Measurements from ENCODE around the gene CPA1. TPM values are rescaled to one million over a fixed set of nuclear protein-coding genes. Genes with fewer than 3 reads are reported as not detected.

The CPA1 gene
- not detected for total RNA-seq

DNA sequence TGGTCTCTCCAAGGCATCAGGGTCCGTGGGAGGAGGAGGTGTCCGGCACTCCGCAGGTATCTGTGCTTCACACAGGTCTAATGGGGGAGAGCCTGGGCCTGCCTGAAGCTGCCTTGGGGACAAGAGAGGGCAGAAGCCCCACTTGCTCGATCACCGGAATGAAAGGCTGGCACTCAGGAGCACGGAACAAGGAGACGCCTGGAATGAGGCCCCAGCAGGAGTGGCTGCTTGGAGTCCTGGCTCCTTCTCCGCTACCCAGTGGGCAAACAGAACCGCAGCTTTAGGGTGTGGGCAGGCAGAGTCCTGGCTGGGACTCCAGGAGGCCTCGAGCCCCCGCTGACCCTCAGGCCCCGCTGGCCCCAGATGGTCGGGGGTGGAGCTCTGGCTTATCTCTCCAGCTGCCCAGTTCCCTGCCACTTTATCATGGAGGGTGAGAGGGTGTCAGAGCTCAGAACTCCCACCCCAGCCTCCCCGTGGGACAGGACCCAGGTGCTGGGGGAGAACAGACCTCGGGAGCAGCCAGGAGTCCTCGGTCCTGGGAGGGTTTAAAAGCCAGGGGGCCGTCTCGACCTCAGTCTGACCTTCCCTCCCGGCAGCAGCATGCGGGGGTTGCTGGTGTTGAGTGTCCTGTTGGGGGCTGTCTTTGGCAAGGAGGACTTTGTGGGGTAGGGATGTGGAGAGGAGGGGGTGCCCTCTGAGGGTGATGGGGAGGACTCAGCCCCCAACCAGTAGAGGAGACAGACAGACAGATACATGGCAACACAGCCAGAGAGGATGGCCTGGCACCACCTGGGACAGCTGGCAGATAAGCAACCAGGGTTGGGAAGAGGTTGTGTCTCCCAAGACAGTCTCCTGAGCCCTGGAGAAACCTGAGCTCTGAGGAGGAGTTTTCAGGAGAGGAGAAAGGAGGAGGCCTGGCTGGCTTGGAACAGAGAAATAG is at the start of gene CPA1:
TSS of gene CPA1 (plus strand) at position 574 of the 940 bp plus-strand sequence. CDS start at position 601, 27 bp downstream.
- Mint-ChIP-seq H3K4me1 (ENCODE audit: low read depth) (no peaks in the 10 kb centered on the region), H3K4me3 (no peak within 1 kb of the TSS), H3K9me3 (peaks cover 2 to 3% of the 10 kb centered on the region in 2 donors), H3K27me3 (ENCODE audit: low read depth) (no peaks in the 10 kb centered on the region), H3K36me3 (ENCODE audit: insufficient read depth in 2 of 2) (peaks cover 4 to 6% of the 10 kb centered on the region in 2 donors), H3K27ac (no peak within 1 kb of the TSS)
- ATAC-seq (replicated peaks in 1 of 2) (no peak), DNase-seq (no peak)

DNA sequence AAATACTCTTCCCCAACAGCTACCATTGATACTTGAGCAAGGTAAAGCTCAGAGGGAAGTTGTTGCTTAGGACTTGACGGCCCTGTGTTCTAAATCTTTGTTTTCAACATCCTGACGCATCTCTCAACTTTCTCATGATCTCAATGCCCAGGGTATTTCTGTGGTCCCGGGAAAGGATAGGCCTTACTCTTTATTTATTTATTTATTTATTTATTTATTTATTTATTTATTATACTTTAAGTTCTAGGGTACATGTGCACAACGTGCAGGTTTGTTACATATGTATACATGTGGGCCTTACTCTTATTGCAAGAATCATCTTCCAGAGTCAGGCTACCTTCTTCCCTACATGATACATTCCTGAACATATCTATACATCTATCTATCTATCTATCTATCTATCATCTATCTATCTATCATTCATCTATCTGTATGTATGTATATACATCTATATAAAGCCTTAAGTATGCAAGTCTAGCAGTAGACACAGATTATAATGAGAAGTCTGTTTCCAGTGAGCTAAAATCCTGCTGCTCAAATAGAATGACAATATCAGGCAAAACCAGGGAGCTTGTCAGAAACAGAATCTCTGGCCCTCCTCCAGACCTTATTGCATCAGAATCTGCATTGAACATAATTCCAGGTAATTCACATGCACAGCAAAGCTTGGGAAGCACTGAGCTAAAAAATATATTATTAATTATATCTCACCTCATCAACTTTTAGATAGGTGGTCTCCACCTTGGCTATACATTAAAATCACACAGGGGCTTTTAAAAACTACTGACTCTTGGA is 47.8 kb upstream of the CPA1 start:
- no peaks in the 10 kb centered on the region for H3K9me3 Mint-ChIP-seq
- no peaks in the 10 kb centered on the region for H3K4me1 Mint-ChIP-seq (ENCODE audit: low read depth)
- no peak overlapping the region for H3K4me3 Mint-ChIP-seq
- H3K36me3 Mint-ChIP-seq (ENCODE audit: insufficient read depth in 2 of 2) = no peaks in the 10 kb centered on the region
- DNase-seq (no peak), ATAC-seq (replicated peaks in 1 of 2) (no peak)
- H3K27ac Mint-ChIP-seq = no peak overlapping the region
- H3K27me3 Mint-ChIP-seq (ENCODE audit: low read depth) = no peaks in the 10 kb centered on the region

DNA sequence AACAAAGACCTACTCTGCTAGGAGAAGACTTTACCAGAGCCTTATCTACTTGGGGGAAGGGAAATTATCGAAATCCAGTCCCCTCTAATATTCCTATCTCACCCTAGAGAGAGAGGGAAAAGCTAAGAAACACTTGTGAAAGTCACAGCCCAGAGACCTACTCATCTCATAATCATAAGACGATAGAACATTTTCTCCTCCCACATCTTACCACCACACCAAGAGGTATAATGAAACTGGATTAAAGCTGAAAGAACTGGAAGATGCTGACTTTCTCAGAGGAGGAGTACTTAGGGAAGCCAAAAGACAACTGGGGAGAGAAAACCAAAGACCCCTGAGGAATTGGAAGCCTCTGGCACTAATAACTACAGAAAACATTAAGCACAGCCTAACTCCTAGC is 46.5 kb upstream of the CPA1 start:
- no peak overlapping the region for H3K27ac Mint-ChIP-seq
- ATAC-seq (replicated peaks in 1 of 2) (no peak), DNase-seq (no peak)
- no peaks in the 10 kb centered on the region for H3K27me3 Mint-ChIP-seq (ENCODE audit: low read depth)
- no peaks in the 10 kb centered on the region for H3K4me1 Mint-ChIP-seq (ENCODE audit: low read depth)
- no peaks in the 10 kb centered on the region for H3K36me3 Mint-ChIP-seq (ENCODE audit: insufficient read depth in 2 of 2)
- no peak overlapping the region for H3K4me3 Mint-ChIP-seq
- H3K9me3 Mint-ChIP-seq = no peaks in the 10 kb centered on the region

DNA sequence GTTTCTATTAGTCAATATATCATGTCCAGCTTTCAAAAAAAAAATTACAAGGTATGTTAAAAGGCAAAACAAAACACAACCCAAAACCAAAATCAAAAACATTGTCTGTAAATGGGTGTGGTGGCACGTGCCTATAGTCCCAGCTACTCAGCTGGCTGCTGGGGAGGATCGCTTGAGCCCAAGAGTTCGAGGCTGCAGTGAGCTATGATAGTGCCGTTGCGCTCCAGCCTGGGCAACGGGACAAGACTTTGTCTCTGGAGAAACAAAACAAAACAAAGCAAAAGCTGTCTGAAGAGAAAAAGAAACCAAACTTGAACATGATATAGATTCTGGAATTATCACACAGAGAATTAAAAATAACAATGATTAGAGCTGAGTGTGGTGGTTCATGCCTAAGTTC is 46.0 kb upstream of the CPA1 start:
- ATAC-seq (replicated peaks in 1 of 2) = no peak
- Mint-ChIP-seq H3K4me3 (no peak overlapping the region), H3K27ac (no peak overlapping the region), H3K27me3 (ENCODE audit: low read depth) (no peaks in the 10 kb centered on the region), H3K36me3 (ENCODE audit: insufficient read depth in 2 of 2) (no peaks in the 10 kb centered on the region), H3K9me3 (no peaks in the 10 kb centered on the region), H3K4me1 (ENCODE audit: low read depth) (no peaks in the 10 kb centered on the region)
- DNase-seq = no peak

DNA sequence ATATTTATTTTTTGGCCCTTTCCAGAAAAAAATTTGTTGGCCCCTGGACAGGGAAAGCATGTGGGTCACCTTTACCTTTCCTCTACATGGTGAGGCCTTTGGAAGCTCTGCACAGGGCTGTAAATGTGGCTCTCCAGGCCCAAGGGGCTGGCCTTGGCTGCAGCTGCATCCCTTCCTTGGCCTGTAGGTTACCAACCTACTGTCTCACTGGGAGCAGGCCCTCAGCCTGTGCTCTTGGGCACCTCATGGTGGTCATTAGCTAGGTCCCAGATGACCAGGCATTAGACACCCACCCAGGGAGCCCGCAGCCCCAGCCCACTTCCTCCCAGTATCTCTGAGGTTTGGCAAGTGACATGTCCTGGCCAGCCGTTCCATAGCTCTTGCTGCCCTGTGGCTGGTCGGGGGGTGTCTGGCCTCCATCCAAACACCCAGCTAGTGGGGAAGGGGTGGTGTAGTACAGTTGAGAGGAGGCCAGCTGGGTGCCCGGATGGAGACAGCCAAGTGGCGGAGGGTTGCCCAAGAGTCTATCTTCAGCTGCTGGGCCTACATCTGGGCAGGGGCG is 42.8 kb upstream of the CPA1 start:
- H3K4me3 Mint-ChIP-seq = no peak overlapping the region
- no peaks in the 10 kb centered on the region for H3K4me1 Mint-ChIP-seq (ENCODE audit: low read depth)
- DNase-seq (no peak), ATAC-seq (replicated peaks in 1 of 2) (no peak)
- no peaks in the 10 kb centered on the region for H3K9me3 Mint-ChIP-seq
- no peaks in the 10 kb centered on the region for H3K36me3 Mint-ChIP-seq (ENCODE audit: insufficient read depth in 2 of 2)
- no peak overlapping the region for H3K27ac Mint-ChIP-seq
- no peaks in the 10 kb centered on the region for H3K27me3 Mint-ChIP-seq (ENCODE audit: low read depth)

DNA sequence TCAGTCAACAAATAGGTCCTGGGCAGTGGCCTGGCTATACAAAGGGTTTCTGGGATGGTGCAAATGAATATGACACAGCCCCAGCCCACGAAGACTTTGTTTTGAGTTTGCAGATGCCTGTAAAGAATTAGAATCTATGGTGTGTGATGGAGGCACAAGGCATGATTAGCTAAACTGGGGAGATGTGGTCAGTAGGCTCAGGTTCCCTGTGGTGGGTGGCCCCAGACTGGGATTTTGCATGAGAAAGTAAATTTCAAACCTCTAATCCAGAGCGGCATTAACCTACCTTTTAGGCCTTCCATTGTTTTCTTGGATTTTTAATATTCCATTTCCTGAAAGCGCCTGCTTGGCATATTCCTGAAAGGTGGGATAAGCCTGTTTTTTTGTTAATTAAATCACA is 42.1 kb upstream of the CPA1 start:
- Mint-ChIP-seq H3K27me3 (ENCODE audit: low read depth) (no peaks in the 10 kb centered on the region), H3K4me3 (no peak overlapping the region), H3K36me3 (ENCODE audit: insufficient read depth in 2 of 2) (no peaks in the 10 kb centered on the region), H3K4me1 (ENCODE audit: low read depth) (no peaks in the 10 kb centered on the region), H3K27ac (no peak overlapping the region), H3K9me3 (no peaks in the 10 kb centered on the region)
- DNase-seq (no peak), ATAC-seq (replicated peaks in 1 of 2) (no peak)

DNA sequence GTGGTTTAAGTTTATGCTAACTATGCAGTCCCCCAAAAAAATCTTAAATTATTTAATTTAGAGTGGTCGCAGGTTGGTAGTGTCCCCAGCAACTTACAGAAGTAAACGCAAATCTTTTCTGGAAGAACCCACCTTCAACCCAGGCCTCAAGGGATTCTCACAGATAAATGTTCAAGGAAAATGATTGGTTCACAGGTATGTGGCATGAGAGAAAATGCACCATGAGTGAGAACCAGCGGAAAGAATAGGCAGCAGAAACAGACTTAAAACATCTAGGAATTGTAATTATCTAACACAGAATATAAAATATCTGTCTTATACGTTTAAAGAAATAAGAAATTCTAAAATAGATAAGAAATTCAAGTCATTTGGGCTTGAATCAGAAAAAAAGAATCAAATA is 38.4 kb upstream of the CPA1 start:
- H3K36me3 Mint-ChIP-seq (ENCODE audit: insufficient read depth in 2 of 2) = no peaks in the 10 kb centered on the region
- no peak for ATAC-seq (replicated peaks in 1 of 2)
- H3K9me3 Mint-ChIP-seq = no peaks in the 10 kb centered on the region
- H3K27me3 Mint-ChIP-seq (ENCODE audit: low read depth) = no peaks in the 10 kb centered on the region
- no peak overlapping the region for H3K27ac Mint-ChIP-seq
- DNase-seq = no peak
- no peaks in the 10 kb centered on the region for H3K4me1 Mint-ChIP-seq (ENCODE audit: low read depth)
- H3K4me3 Mint-ChIP-seq = no peak overlapping the region

DNA sequence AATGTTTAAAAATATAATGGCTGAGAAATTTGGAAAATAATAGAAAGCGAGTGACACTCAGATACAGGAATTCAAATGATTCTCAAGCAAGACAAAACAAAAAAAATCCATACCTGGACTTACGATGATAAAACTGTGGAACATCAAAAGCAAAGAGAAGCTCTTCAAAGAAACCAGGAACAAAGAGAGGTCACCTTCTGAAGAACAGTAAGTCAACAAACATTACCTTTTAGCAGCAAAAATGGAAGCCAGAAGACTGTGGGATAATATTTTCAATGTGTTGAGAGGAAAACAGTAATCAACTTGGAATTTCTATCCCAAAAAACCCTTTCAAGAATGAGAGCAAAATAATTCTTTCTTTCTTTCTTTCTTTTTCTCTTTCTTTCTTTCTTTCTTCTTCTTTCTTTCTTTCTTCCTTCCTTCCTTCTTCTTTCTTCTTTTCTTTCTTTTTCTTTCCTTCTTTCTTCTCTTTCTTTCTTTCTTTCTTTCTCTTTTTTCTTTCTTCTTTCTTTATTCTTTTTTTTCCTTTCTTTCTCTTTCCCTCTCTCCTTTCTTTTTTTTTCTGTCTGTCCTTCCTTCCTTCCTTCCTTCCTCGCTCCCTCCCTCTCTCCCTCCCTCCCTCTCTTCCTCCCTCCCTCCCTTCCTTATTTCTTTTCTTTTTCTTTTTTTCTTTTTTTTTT is 37.5 kb upstream of the CPA1 start:
- DNase-seq (no peak), ATAC-seq (replicated peaks in 1 of 2) (no peak)
- Mint-ChIP-seq H3K4me1 (ENCODE audit: low read depth) (no peaks in the 10 kb centered on the region), H3K9me3 (no peaks in the 10 kb centered on the region), H3K4me3 (no peak overlapping the region), H3K36me3 (ENCODE audit: insufficient read depth in 2 of 2) (no peaks in the 10 kb centered on the region), H3K27ac (no peak overlapping the region), H3K27me3 (ENCODE audit: low read depth) (no peaks in the 10 kb centered on the region)

DNA sequence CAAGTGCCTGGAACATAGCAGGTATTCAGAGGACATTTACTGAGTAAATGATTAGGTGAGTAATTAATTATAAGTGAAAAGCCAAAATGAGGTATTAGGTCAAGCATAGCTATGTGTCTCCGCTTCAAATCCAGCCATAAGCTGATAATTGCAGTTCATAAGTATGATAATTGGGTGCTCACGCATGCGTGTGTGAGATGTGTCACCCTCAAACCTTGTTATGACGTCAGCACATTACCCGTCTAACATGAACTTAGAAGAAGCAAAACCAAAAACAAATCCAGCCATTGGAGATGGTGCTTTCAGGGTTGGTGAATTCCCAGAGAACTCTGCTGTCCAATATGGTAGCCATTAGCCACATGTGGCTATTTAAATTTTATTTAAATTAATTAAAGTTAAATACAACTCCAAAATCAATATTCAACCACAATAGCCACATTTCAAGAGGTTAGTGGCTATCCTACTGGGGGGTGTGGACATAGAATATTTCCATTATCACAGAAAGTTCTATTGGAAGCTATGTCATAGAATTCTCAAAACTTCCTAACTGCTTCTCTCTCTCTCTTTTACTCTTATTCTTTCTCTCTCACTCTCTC is 35.9 kb upstream of the CPA1 start, which contains the start of gene CPA5:
TSS of gene CPA5 (plus strand) at position 546 of the 596 bp plus-strand sequence. CDS start 1,670 bp downstream, outside the sequence.
- Mint-ChIP-seq H3K4me1 (ENCODE audit: low read depth) (no peaks in the 10 kb centered on the region), H3K27ac (no peak within 1 kb of the TSS), H3K9me3 (no peaks in the 10 kb centered on the region), H3K36me3 (ENCODE audit: insufficient read depth in 2 of 2) (no peaks in the 10 kb centered on the region), H3K4me3 (no peak within 1 kb of the TSS), H3K27me3 (ENCODE audit: low read depth) (no peaks in the 10 kb centered on the region)
- DNase-seq (no peak), ATAC-seq (replicated peaks in 1 of 2) (no peak)

DNA sequence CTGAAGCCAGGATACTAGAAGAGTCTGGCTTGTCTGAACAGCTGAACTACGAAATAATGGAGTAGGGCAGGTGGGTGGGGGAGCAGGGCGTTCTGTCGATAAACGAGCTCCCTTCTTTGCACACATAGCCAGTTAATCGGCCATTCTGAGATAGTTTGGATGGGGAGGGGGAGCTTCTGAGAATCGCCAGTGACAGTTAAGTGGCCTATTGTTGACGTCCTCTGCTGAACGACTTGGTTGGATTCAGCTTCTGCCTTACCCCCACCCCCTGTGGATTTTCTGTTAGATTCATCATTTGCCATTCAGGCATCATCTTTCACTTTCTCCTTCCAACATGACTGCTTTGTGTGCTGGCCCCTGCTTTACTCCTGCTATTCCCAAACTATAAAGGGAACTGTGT is 35.2 kb upstream of the CPA1 start:
- Mint-ChIP-seq H3K27ac (no peak overlapping the region), H3K27me3 (ENCODE audit: low read depth) (no peaks in the 10 kb centered on the region), H3K36me3 (ENCODE audit: insufficient read depth in 2 of 2) (no peaks in the 10 kb centered on the region)

DNA sequence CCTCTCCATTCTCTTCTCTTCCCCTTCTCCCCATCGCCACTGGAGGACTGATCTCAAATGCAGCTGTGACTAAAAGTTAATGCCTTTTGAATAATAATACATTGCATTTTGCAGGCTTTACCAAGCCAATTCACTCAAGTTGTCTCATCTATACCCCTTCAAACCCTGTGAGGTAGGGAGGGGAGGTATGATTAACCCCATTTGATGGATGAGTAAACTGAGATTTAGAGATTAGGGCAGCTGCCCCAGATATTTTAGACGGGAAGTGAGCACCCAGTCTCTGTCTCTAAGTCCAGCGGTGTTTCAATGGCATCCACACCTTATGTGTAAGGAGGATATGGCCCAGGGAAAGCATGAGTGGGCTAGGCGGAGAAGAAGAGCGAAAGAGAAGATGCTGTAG is 34.6 kb upstream of the CPA1 start:
- Mint-ChIP-seq H3K9me3 (no peaks in the 10 kb centered on the region), H3K4me1 (ENCODE audit: low read depth) (peaks cover 4% of the 10 kb centered on the region), H3K27me3 (ENCODE audit: low read depth) (no peaks in the 10 kb centered on the region), H3K27ac (no peak overlapping the region), H3K36me3 (ENCODE audit: insufficient read depth in 2 of 2) (no peaks in the 10 kb centered on the region), H3K4me3 (no peak overlapping the region)
- ATAC-seq (replicated peaks in 1 of 2) (no peak), DNase-seq (no peak)

More for the DNA sequence above, 35.2 kb upstream of the CPA1 start:
- H3K9me3 Mint-ChIP-seq = no peaks in the 10 kb centered on the region
- ATAC-seq (replicated peaks in 1 of 2) = no peak
- H3K4me3 Mint-ChIP-seq = no peak overlapping the region
- H3K4me1 Mint-ChIP-seq (ENCODE audit: low read depth) = peaks cover 3% of the 10 kb centered on the region
- no peak for DNase-seq

DNA sequence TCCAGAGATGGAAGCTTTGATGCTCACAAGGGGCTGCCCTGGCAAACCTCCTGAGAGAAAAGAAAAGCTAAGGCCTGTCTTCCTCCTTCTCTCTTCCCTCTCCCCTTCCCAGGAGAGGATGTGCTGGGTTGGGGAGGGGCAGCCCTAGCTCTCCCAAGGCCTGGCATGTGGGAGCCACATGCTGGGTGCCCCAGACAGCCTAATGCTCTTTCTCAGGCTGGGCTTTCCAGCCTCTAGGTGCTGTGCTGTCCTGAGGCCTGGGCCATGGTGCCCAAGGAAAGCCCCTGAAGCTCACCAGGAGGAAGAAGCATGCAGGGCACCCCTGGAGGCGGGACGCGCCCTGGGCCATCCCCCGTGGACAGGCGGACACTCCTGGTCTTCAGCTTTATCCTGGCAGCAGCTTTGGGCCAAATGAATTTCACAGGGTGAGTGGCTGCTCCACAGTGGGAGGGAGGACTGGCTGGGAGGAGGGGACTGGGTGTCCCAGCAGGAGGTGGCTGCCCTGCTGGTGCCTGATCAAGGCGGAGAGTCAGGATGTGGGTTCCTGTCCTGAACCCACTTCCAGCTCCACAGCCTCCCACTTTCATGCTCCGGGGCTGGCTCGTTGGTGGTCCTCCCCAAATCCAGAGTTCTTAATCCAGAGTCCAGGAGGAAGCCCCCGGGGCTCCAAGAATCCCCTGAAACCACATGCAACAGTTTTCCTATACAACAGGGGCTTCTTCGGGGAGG is 34.0 kb upstream of the CPA1 start:
- no peak overlapping the region for H3K4me3 Mint-ChIP-seq
- ATAC-seq (replicated peaks in 1 of 2) = no peak

More for the DNA sequence above, 34.0 kb upstream of the CPA1 start:
- Mint-ChIP-seq H3K27ac (no peak overlapping the region), H3K36me3 (ENCODE audit: insufficient read depth in 2 of 2) (no peaks in the 10 kb centered on the region), H3K4me1 (ENCODE audit: low read depth) (peaks cover 7% of the 10 kb centered on the region), H3K9me3 (no peaks in the 10 kb centered on the region), H3K27me3 (ENCODE audit: low read depth) (no peaks in the 10 kb centered on the region)
- no peak for DNase-seq

Measured in activated T-cell treated with anti-CD3 and anti-CD28 coated beads, Interleukin-2, amount 50 U/mL, for 72 hours (primary cell).